CD14-positive monocyte (primary cell): ENCODE data around the gene PDLIM5. TPM values are rescaled to one million over a fixed set of nuclear protein-coding genes. Genes with fewer than 3 reads are reported as not detected.

ENCODE experiments used
- DNase-seq, 3 donors: peaks; one replicate each; pipeline ENCODE4 v3.0.0-alpha.2; 2011 to 2022
- H2AFZ ChIP-seq: 2 replicates; pipeline ENCODE4 v1.6.0; 2012; ENCODE audit warnings: mild to moderate bottlenecking, low read depth, low read length, inconsistent platforms; ENCODE audit not compliant: insufficient read depth, poor library complexity, severe bottlenecking
- H3K27ac ChIP-seq, 2 donors: 1 replicate in 1 of 2; 2 replicates in 1 of 2; pipeline ENCODE4 v1.5.1; 2012 to 2013; ENCODE audit warnings: low read length in 2 of 2, control low read depth in 1 of 2, inconsistent platforms in 1 of 2, low read depth in 1 of 2, mild to moderate bottlenecking in 1 of 2
- H3K27me3 ChIP-seq, 2 donors: one replicate each; pipeline versions ENCODE4 v1.6.0 to v1.6.1; 2011 to 2013; ENCODE audit warnings: low read length in 2 of 2; ENCODE audit not compliant: control insufficient read depth in 2 of 2, insufficient read depth in 2 of 2
- H3K36me3 ChIP-seq, 2 donors: replicated peaks in 1 of 2; 1 replicate in 1 of 2; 2 replicates in 1 of 2; pipeline versions ENCODE4 v1.5.1 to v1.6.1; 2012 to 2013; ENCODE audit warnings: low read length in 2 of 2, control low read depth in 1 of 2, inconsistent platforms in 1 of 2, mild to moderate bottlenecking in 1 of 2; ENCODE audit not compliant: insufficient read depth in 2 of 2, control insufficient read depth in 1 of 2
- H3K4me1 ChIP-seq, 2 donors: 1 replicate in 1 of 2; 2 replicates in 1 of 2; pipeline versions ENCODE4 v1.5.1 to v1.6.1; 2012 to 2013; ENCODE audit warnings: low read length in 2 of 2, control low read depth in 1 of 2, inconsistent platforms in 1 of 2, mild to moderate bottlenecking in 1 of 2, moderate library complexity in 1 of 2; ENCODE audit not compliant: insufficient read depth in 2 of 2, control insufficient read depth in 1 of 2
- H3K4me2 ChIP-seq: replicated peaks from 2 replicates; pipeline ENCODE3; 2012; ENCODE audit warnings: low read length, moderate library complexity, mild to moderate bottlenecking; ENCODE audit not compliant: poor library complexity, severe bottlenecking; ENCODE audit errors: extremely low read depth
- H3K4me3 ChIP-seq, 3 experiments: fragments of 200-600 bp in 1 of 3; sonication (generic) in 1 of 3; replicated peaks in 1 of 3; 1 replicate in 2 of 3; 2 replicates in 1 of 3; pipeline ENCODE4 v1.5.1; 2011 to 2013; ENCODE audit warnings: low read length in 3 of 3, mild to moderate bottlenecking in 3 of 3, control low read depth in 2 of 3, low read depth in 2 of 3, inconsistent platforms in 1 of 3, moderate library complexity in 1 of 3
- H3K79me2 ChIP-seq: 2 replicates; pipeline ENCODE4 v1.6.0; 2012; ENCODE audit warnings: mild to moderate bottlenecking, control low read depth, inconsistent platforms, low read length, moderate library complexity; ENCODE audit not compliant: insufficient read depth
- H3K9ac ChIP-seq: 2 replicates; pipeline ENCODE4 v1.6.0; 2017; ENCODE audit warnings: low read length, mild to moderate bottlenecking; ENCODE audit not compliant: insufficient read depth, poor library complexity, severe bottlenecking
- H3K9me3 ChIP-seq, 2 donors: replicated peaks in 1 of 2; 1 replicate in 1 of 2; 2 replicates in 1 of 2; pipeline versions ENCODE4 v1.5.1 to v1.6.1; 2012 to 2013; ENCODE audit warnings: low read length in 2 of 2, control low read depth in 1 of 2; ENCODE audit not compliant: control insufficient read depth in 1 of 2, insufficient read depth in 1 of 2
- H4K20me1 ChIP-seq: 2 replicates; pipeline ENCODE4 v1.6.0; 2012; ENCODE audit warnings: mild to moderate bottlenecking, low read length, control low read depth, moderate library complexity; ENCODE audit not compliant: insufficient read depth
- H3K27ac Mint-ChIP-seq, 7 donors: one replicate each; pipeline ENCODE4 v1.8.0; 2020; ENCODE audit warnings: mild to moderate bottlenecking in 7 of 7, mixed read lengths in 7 of 7, moderate library complexity in 6 of 7, inconsistent platforms in 2 of 7
- H3K27me3 Mint-ChIP-seq, 3 donors: one replicate each; pipeline ENCODE4 v1.8.0; 2021 to 2022; ENCODE audit warnings: low read depth in 3 of 3, mild to moderate bottlenecking in 3 of 3, mixed read lengths in 3 of 3, moderate library complexity in 3 of 3, inconsistent platforms in 1 of 3
- H3K36me3 Mint-ChIP-seq, 2 donors: one replicate each; pipeline ENCODE4 v1.8.0; 2020; ENCODE audit warnings: mixed read lengths in 2 of 2, inconsistent platforms in 1 of 2, mild to moderate bottlenecking in 1 of 2
- H3K4me1 Mint-ChIP-seq: one replicate; pipeline ENCODE4 v1.8.0; 2020; ENCODE audit warnings: mild to moderate bottlenecking, mixed read lengths
- H3K4me3 Mint-ChIP-seq, 2 donors: one replicate each; pipeline ENCODE4 v1.8.0; 2020; ENCODE audit warnings: mild to moderate bottlenecking in 2 of 2, mixed read lengths in 2 of 2, moderate library complexity in 1 of 2
- H3K9me3 Mint-ChIP-seq, 7 donors: one replicate each; pipeline ENCODE4 v1.8.0; 2020 to 2022; ENCODE audit warnings: mixed read lengths in 7 of 7, mild to moderate bottlenecking in 6 of 7, moderate library complexity in 6 of 7, inconsistent platforms in 2 of 7
- CTCF ChIP-seq: fragments of 200-600 bp; IDR thresholded peaks from one replicate; pipeline ENCODE4 v1.8.0; 2022; ENCODE audit warnings: antibody characterized with exemption, mild to moderate bottlenecking
- WGBS: methylation state at CpG from one replicate; pipeline ENCODE4 v1.1.5; 2013; ENCODE audit warnings: missing lambda C conversion rate; ENCODE audit not compliant: insufficient coverage; 5-methylcytosine and 5-hydroxymethylcytosine counted together
- intact Hi-C, 2 donors: fragments of 100-400 bp; cut with micrococcal nuclease; formaldehyde crosslinking; loops; one replicate each; pipeline versions ENCODE4 v1.15.0 to v1.15.1; 2023
- polyA plus RNA-seq, 3 donors: library from polyadenylated mRNA; depleted of rRNA in 1 of 3; unstranded in 2 of 3; stranded (reverse) in 1 of 3; fragments of 300-500 nt in 2 of 3; fragments of >200 nt in 1 of 3; fragmentation: Illumina TruSeq in 2 of 3; gene quantifications; 1 replicate in 2 of 3; 2 replicates in 1 of 3; pipeline ENCODE4 v1.2.3, GENCODE V29; 2012 to 2021

Gene PDLIM5
- polyA plus RNA-seq, 3 donors: 75.3 to 105 (median 80.9) TPM

GRCh38 chr4:94525993-94526728 is 74.4 kb downstream of the PDLIM5 start:
- Histone ChIP-seq H3K4me2 (no peak overlapping the region), H3K36me3 (peaks cover 0 to 20% of the 10 kb centered on the region in 2 donors), H3K4me1 (peaks cover 14 to 15% of the 10 kb centered on the region in 2 donors), H3K9me3 (no peaks in the 10 kb centered on the region), H3K9ac (no peak overlapping the region), H3K27me3 (no peaks in the 10 kb centered on the region), H3K79me2 (no peaks in the 10 kb centered on the region), H2AFZ (no peak overlapping the region), H3K27ac (no peak overlapping the region), H3K4me3 (no peak overlapping the region), H4K20me1 (peaks cover 52% of the 10 kb centered on the region)
- intact Hi-C loops: no loop called here
- H3K36me3 Mint-ChIP-seq: peaks cover 14 to 26% of the 10 kb centered on the region in 2 donors
- no peak for TF ChIP-seq CTCF
- no peak for DNase-seq
- H3K9me3 Mint-ChIP-seq: no peaks in the 10 kb centered on the region
- peaks cover 10% of the 10 kb centered on the region for H3K4me1 Mint-ChIP-seq
- WGBS: no CpG with 5 or more reads among the region's 3 CpGs
- no peaks in the 10 kb centered on the region for H3K27me3 Mint-ChIP-seq
- H3K4me3 Mint-ChIP-seq: no peak overlapping the region
- H3K27ac Mint-ChIP-seq: no peak overlapping the region

- WGBS: 100% methylated on average over 3 of the region's 3 CpGs
- H3K79me2 ChIP-seq: no peaks in the 10 kb centered on the region
- Mint-ChIP-seq H3K4me3 (no peak overlapping the region), H3K9me3 (no peaks in the 10 kb centered on the region), H3K4me1 (peaks cover 6% of the 10 kb centered on the region), H3K36me3 (peaks cover 14 to 30% of the 10 kb centered on the region in 2 donors), H3K27ac (peak overlapping the region in 1 of 7 donors; percentile 5), H3K27me3 (no peaks in the 10 kb centered on the region)
- no peaks in the 10 kb centered on the region for H3K27me3 ChIP-seq
- H4K20me1 ChIP-seq: peaks cover 45% of the 10 kb centered on the region
- no peak overlapping the region for H2AFZ ChIP-seq
- H3K36me3 ChIP-seq: peaks cover 0 to 20% of the 10 kb centered on the region in 2 donors
- no peaks in the 10 kb centered on the region for H3K9me3 ChIP-seq
- intact Hi-C loops: no loop called here
- no peak for TF ChIP-seq CTCF
- H3K4me2 ChIP-seq: no peak overlapping the region
- no peak overlapping the region for H3K9ac ChIP-seq
- no peak overlapping the region for H3K27ac ChIP-seq
- H3K4me3 ChIP-seq: no peak overlapping the region
- no peak for DNase-seq
- peaks cover 9% of the 10 kb centered on the region in 2 donors for H3K4me1 ChIP-seq
Observed at GRCh38 chr4:94527556-94528233, 76.0 kb downstream of the PDLIM5 start.
